ENCODE data around the gene ATP8A2.

DNA sequence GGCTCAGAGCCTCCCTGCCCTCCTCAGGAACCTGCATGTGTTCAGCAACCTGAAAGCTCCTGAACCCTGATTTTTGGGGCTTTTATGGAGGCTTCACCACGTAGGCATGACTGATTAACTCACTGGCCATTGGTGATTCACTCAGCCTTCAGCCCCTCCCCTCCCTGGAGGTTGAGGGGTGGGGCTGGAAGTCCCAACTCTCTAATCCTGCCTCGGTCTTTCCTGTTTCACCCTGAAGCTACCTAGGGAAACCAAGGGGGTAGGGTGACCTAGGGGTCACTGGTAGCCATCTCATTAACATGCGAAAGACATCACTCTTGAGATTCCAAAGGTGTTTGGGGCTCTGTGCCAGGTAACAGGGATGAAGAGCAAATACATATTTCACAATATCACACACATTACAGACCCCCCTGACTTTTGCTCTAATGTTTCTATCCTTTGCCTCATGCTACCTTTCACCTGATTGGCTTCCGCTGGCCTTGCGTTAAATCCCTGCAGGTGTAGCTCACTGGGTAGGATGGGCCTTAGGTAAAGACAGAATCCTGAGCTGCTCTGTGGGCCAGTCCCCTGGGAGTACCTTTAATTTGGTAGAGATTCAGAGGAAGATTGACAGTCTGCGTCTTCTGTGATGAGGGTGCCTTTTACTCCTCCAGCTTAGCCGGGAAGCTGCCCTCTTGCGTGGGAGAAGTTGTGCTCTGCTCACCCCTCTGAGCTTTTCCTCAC is 260.6 kb downstream of the ATP8A2 start:
- TF ChIP-seq, protein P1, sequence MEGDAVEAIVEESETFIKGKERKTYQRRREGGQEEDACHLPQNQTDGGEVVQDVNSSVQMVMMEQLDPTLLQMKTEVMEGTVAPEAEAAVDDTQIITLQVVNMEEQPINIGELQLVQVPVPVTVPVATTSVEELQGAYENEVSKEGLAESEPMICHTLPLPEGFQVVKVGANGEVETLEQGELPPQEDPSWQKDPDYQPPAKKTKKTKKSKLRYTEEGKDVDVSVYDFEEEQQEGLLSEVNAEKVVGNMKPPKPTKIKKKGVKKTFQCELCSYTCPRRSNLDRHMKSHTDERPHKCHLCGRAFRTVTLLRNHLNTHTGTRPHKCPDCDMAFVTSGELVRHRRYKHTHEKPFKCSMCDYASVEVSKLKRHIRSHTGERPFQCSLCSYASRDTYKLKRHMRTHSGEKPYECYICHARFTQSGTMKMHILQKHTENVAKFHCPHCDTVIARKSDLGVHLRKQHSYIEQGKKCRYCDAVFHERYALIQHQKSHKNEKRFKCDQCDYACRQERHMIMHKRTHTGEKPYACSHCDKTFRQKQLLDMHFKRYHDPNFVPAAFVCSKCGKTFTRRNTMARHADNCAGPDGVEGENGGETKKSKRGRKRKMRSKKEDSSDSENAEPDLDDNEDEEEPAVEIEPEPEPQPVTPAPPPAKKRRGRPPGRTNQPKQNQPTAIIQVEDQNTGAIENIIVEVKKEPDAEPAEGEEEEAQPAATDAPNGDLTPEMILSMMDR (IDR thresholded peaks at IDR 0.05) = no peak
- TF ChIP-seq POLR2AphosphoS5 (IDR thresholded peaks at IDR 0.05) = no peak
